OCI-LY7 (cell line): ENCODE data around the gene TRIM15. TPM values are rescaled to one million over a fixed set of nuclear protein-coding genes. Genes with fewer than 3 reads are reported as not detected.

Source experiments
- BruUV-seq: library from RNA; stranded (reverse); fragments of 400-500 nt; replicated peaks from 2 replicates; lab custom pipeline; 2021; lab: Mats Ljungman, UMichigan
- CTCF ChIA-PET: fragments of 300-600 bp; sonication (Branson Sonifier 250); formaldehyde crosslinking; loops from one replicate; lab custom pipeline; 2022; ENCODE audit warnings: antibody characterized with exemption; ENCODE audit not compliant: unreplicated experiment; lab: Charles Lee
- POLR2A ChIA-PET: fragments of 300-600 bp; sonication (Branson Sonifier 250); formaldehyde crosslinking; loops from one replicate; lab custom pipeline; 2022; ENCODE audit warnings: antibody characterized with exemption; lab: Charles Lee
- DNase-seq: peaks from one replicate; pipeline ENCODE4 v3.0.0-alpha.2; 2015; ENCODE audit warnings: low spot score
- H2AFZ ChIP-seq: fragments of 200-600 bp; sonication (generic), shearing (Covaris generic); 2 replicates; pipeline ENCODE4 v1.6.1; 2014; ENCODE audit warnings: mild to moderate bottlenecking, antibody characterized with exemption, low read length, moderate library complexity
- H3K27ac ChIP-seq: fragments of 200-600 bp; sonication (generic); 2 replicates; pipeline ENCODE4 v1.5.1; 2014; ENCODE audit warnings: mixed run types, low read depth, mild to moderate bottlenecking, moderate library complexity, low read length, inconsistent platforms; ENCODE audit not compliant: poor library complexity, severe bottlenecking
- H3K36me3 ChIP-seq: fragments of 200-600 bp; sonication (generic); 2 replicates; pipeline ENCODE4 v1.6.1; 2014; ENCODE audit warnings: mild to moderate bottlenecking, antibody characterized with exemption, low read length, moderate library complexity, mixed read lengths; ENCODE audit not compliant: insufficient read depth
- H3K4me1 ChIP-seq: fragments of 200-600 bp; sonication (generic); 2 replicates; pipeline ENCODE4 v1.5.1; 2014; ENCODE audit warnings: mild to moderate bottlenecking, low read length; ENCODE audit not compliant: insufficient read depth, poor library complexity, severe bottlenecking
- H3K4me2 ChIP-seq: fragments of 200-600 bp; sonication (generic); 2 replicates; pipeline ENCODE4 v1.6.1; 2014; ENCODE audit warnings: mild to moderate bottlenecking, low read length
- H3K4me3 ChIP-seq: fragments of 200-600 bp; sonication (generic); 2 replicates; pipeline ENCODE4 v1.5.1; 2014; ENCODE audit warnings: mild to moderate bottlenecking, low read depth, low read length; ENCODE audit not compliant: poor library complexity, severe bottlenecking
- H3K79me2 ChIP-seq: fragments of 200-600 bp; sonication (generic); 2 replicates; pipeline ENCODE4 v1.6.1; 2016; ENCODE audit warnings: low read depth, mild to moderate bottlenecking, low read length, moderate library complexity, mixed read lengths; ENCODE audit not compliant: insufficient read depth
- H3K9me2 ChIP-seq: fragments of 200-600 bp; sonication (generic); 2 replicates; pipeline ENCODE4 v1.6.1; 2016; ENCODE audit warnings: mild to moderate bottlenecking, low read length, mixed read lengths; ENCODE audit not compliant: insufficient read depth
- H3K9me3 ChIP-seq: fragments of 200-600 bp; sonication (generic); 2 replicates; pipeline ENCODE4 v1.6.1; 2014; ENCODE audit warnings: mild to moderate bottlenecking, mixed run types, low read length, mixed read lengths
- H4K20me1 ChIP-seq: fragments of 200-600 bp; sonication (generic); 2 replicates; pipeline ENCODE4 v1.6.1; 2014; ENCODE audit warnings: mild to moderate bottlenecking, antibody characterized with exemption, low read length, moderate library complexity, mixed read lengths; ENCODE audit not compliant: insufficient read depth
- CTCF ChIP-seq: fragments of 200-600 bp; sonication (generic); conservative IDR thresholded peaks from 2 replicates; pipeline ENCODE4 v1.5.1; 2014; ENCODE audit warnings: mild to moderate bottlenecking, antibody characterized with exemption, low read length, moderate library complexity, mixed read lengths
- EZH2phosphoT487 ChIP-seq: fragments of 200-600 bp; sonication (generic); IDR thresholded peaks from 2 replicates; pipeline ENCODE4 v1.6.1; 2018; ENCODE audit warnings: low read depth, borderline replicate concordance, mild to moderate bottlenecking, mixed run types, antibody characterized with exemption, low read length, moderate library complexity, mixed read lengths
- intact Hi-C: fragments of 100-400 bp; cut with micrococcal nuclease; formaldehyde crosslinking; loops from one replicate; pipeline ENCODE4 v1.10.0; 2022; ENCODE audit not compliant: unreplicated experiment
- total RNA-seq, 2 experiments: library from RNA; depleted of rRNA in 1 of 2; stranded (reverse); fragments of >200 nt in 1 of 2; shearing (Covaris generic) in 1 of 2; gene quantifications; 2 replicates each; pipeline ENCODE4 v1.2.3, GENCODE V29; 2014 to 2022

TRIM15 gene
- total RNA-seq, 2 experiments from 2014 or later = not detected

DNA sequence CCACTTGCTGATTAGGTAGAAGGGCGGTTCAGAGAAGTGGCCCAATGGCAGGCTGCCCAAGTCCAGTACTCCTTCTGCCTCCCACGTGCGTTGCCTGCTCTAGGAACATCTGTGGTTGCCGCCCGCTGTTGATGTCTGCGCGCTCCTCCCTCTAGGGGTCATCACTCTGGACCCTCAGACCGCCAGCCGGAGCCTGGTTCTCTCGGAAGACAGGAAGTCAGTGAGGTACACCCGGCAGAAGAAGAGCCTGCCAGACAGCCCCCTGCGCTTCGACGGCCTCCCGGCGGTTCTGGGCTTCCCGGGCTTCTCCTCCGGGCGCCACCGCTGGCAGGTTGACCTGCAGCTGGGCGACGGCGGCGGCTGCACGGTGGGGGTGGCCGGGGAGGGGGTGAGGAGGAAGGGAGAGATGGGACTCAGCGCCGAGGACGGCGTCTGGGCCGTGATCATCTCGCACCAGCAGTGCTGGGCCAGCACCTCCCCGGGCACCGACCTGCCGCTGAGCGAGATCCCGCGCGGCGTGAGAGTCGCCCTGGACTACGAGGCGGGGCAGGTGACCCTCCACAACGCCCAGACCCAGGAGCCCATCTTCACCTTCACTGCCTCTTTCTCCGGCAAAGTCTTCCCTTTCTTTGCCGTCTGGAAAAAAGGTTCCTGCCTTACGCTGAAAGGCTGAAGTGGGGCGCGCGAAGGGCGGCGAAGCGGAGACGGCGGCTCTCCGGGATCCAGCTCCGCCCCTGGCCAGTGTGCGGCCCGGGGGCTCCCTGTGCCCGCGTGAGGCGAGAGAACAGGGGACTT is 8.5 kb downstream of the TRIM15 start:
- Histone ChIP-seq H3K4me1 (no peaks in the 10 kb centered on the region), H3K4me2 (peak overlapping the region; percentile 17; the same call in 1 of the 2 replicates), H3K79me2 (no peaks in the 10 kb centered on the region), H4K20me1 (no peaks in the 10 kb centered on the region), H3K9me3 (no peaks in the 10 kb centered on the region), H3K27ac (no peak overlapping the region), H3K9me2 (no peaks in the 10 kb centered on the region), H2AFZ (no peak overlapping the region), H3K4me3 (no peak overlapping the region), H3K36me3 (no peaks in the 10 kb centered on the region)
- DNase-seq = peak; percentile 15
- BruUV-seq = no TSS peak
- intact Hi-C loops = loop anchor here (2.0 kb wide), 1 partner anchor 69 kb away; no protein-coding TSS in a partner anchor
- TF ChIP-seq EZH2phosphoT487 (no peak), CTCF (no peak)
- ChIA-PET POLR2A (no interaction called here), CTCF (no interaction called here)

DNA sequence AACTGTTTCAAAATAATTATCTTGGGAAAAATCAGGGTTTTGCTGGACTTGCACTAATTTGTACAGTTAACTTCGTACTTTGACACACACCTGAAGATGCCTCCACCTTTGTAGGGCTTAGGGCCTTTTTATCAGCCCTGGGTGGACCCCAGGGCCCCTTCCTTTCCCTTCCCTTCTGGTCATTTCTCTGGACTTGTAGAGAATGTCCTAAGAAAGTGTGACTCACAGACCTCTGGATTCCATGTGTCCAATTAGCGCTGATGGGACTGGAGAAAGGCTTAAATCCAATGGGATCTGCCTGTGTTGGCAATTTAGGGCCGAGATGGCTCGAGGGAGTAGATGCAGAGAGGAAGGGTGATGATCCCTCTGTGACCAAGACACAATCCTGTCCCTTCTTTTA is 9.3 kb downstream of the TRIM15 start:
- Histone ChIP-seq H3K9me3 (no peaks in the 10 kb centered on the region), H4K20me1 (no peaks in the 10 kb centered on the region), H3K4me2 (no peak overlapping the region), H3K4me3 (no peak overlapping the region), H3K27ac (no peak overlapping the region), H3K36me3 (no peaks in the 10 kb centered on the region), H3K79me2 (no peaks in the 10 kb centered on the region), H2AFZ (no peak overlapping the region), H3K9me2 (no peaks in the 10 kb centered on the region), H3K4me1 (no peaks in the 10 kb centered on the region)
- ChIA-PET CTCF (no interaction called here), POLR2A (no interaction called here)
- no peak for DNase-seq
- intact Hi-C loops = no loop called here
- TF ChIP-seq EZH2phosphoT487 (no peak), CTCF (no peak)
- BruUV-seq = no TSS peak

DNA sequence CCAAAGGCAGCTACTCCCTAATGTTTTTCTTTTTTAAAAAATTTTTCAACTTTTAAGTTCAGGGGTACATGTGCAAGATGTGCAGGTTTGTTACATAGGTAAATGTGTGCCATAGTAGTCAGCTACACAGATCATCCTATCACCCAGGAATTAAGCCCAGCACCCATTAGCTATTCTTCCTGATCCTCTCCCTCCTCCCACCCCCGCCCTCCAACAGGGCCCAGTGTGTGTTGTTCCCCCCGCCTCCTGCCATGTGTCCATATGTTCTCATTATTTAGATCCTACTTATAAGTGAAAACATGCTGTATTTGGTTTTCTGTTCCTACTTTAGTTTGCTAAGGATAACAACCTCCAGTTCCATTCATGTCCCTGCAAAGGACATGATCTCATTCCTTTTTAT is 12.4 kb downstream of the TRIM15 start:
- H3K4me2 ChIP-seq = no peak overlapping the region
- H3K9me2 ChIP-seq = no peaks in the 10 kb centered on the region
- H3K9me3 ChIP-seq = peaks cover 12% of the 10 kb centered on the region
- CTCF ChIA-PET = no interaction called here
- H4K20me1 ChIP-seq = no peaks in the 10 kb centered on the region
- H2AFZ ChIP-seq = no peak overlapping the region
- H3K79me2 ChIP-seq = no peaks in the 10 kb centered on the region
- TF ChIP-seq EZH2phosphoT487 (no peak), CTCF (no peak)
- no peak for DNase-seq
- H3K27ac ChIP-seq = no peak overlapping the region
- H3K4me3 ChIP-seq = no peak overlapping the region
- H3K36me3 ChIP-seq = no peaks in the 10 kb centered on the region
- POLR2A ChIA-PET = interaction anchor here (0.7 kb wide), 1 partner anchor 898 kb away, joined by 3 read pairs; no protein-coding TSS in a partner anchor
- no TSS peak for BruUV-seq
- H3K4me1 ChIP-seq = no peaks in the 10 kb centered on the region
- intact Hi-C loops = no loop called here
